Measurements from ENCODE around the gene CDK5RAP3.

CDK5RAP3 gene

GRCh38 chr17:47937941-47938340 lies 33.0 kb upstream of the CDK5RAP3 start:
- no peaks in the 10 kb centered on the region for H3K36me3 ChIP-seq (ENCODE audit: insufficient read depth, low read length)
- H3K9ac ChIP-seq (ENCODE audit: low read length), result no peak overlapping the region
- H3K9me3 ChIP-seq (ENCODE audit: low read length), result no peaks in the 10 kb centered on the region
- no peak overlapping the region for H3K4me3 ChIP-seq (ENCODE audit: low read depth in 1 of 2, low read length in 2 of 2)
- peaks cover 15% of the 10 kb centered on the region for H3K4me1 ChIP-seq (ENCODE audit: insufficient read depth, low read length)
- H3K27me3 ChIP-seq (ENCODE audit: control insufficient read depth in 1 of 2, insufficient read depth in 2 of 2, low read length in 2 of 2), result no peaks in the 10 kb centered on the region
- no peak overlapping the region for H3K27ac ChIP-seq (ENCODE audit: low read depth, low read length)

GRCh38 chr17:47941246-47942095 lies 29.4 kb upstream of the CDK5RAP3 start, which contains the start of gene PNPO:
TSS of gene PNPO (plus strand) at chr17:47941571. CDS start at chr17:47941676, 105 bp downstream.
- Histone ChIP-seq H3K27me3 (ENCODE audit: control insufficient read depth in 1 of 2, insufficient read depth in 2 of 2, low read length in 2 of 2) (no peaks in the 10 kb centered on the region), H3K4me1 (ENCODE audit: insufficient read depth, low read length) (peaks cover 15% of the 10 kb centered on the region), H3K27ac (ENCODE audit: low read depth, low read length) (peak within 1 kb of the TSS; percentile 73), H3K9ac (ENCODE audit: low read length) (peak within 1 kb of the TSS; percentile 62), H3K4me3 (ENCODE audit: low read depth in 1 of 2, low read length in 2 of 2) (peak within 1 kb of the TSS; percentile 60 to 84), H3K9me3 (ENCODE audit: low read length) (no peaks in the 10 kb centered on the region), H3K36me3 (ENCODE audit: insufficient read depth, low read length) (peaks cover 23% of the 10 kb centered on the region)

DNA sequence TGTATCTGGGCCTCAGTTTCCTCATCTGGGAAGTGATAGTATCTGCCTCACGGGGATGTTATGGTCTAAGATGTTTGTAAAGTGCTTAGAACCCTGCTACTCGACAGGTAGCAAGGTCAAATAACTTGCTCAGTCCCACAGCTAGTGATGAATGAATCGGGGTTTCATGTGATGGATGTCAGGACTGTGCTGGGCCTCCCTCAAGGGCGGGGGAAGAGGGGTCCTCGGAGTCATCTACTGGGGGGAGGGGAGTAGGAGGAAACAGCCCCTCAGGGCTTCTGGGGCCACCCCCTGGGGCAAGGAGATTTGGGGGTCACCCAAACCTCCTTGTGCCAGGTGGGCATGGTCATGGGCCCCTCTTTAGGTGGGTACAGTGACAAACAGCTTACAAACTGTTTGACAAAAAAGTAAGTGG lies 28.8 kb upstream of the CDK5RAP3 start:
- Histone ChIP-seq H3K4me3 (ENCODE audit: low read depth in 1 of 2, low read length in 2 of 2) (peak overlapping the region; percentile 60 to 84), H3K9me3 (ENCODE audit: low read length) (no peaks in the 10 kb centered on the region), H3K27ac (ENCODE audit: low read depth, low read length) (peak overlapping the region; percentile 73), H3K36me3 (ENCODE audit: insufficient read depth, low read length) (peaks cover 26% of the 10 kb centered on the region), H3K27me3 (ENCODE audit: control insufficient read depth in 1 of 2, insufficient read depth in 2 of 2, low read length in 2 of 2) (no peaks in the 10 kb centered on the region), H3K9ac (ENCODE audit: low read length) (peak overlapping the region; percentile 62), H3K4me1 (ENCODE audit: insufficient read depth, low read length) (peaks cover 21% of the 10 kb centered on the region)

GRCh38 chr17:47942568-47942967 lies 28.3 kb upstream of the CDK5RAP3 start:
- Histone ChIP-seq H3K4me1 (ENCODE audit: insufficient read depth, low read length) (peaks cover 22% of the 10 kb centered on the region), H3K9ac (ENCODE audit: low read length) (no peak overlapping the region), H3K9me3 (ENCODE audit: low read length) (no peaks in the 10 kb centered on the region), H3K4me3 (ENCODE audit: low read depth in 1 of 2, low read length in 2 of 2) (peak overlapping the region in 1 of 2 donors; percentile 84), H3K27me3 (ENCODE audit: control insufficient read depth in 1 of 2, insufficient read depth in 2 of 2, low read length in 2 of 2) (no peaks in the 10 kb centered on the region), H3K27ac (ENCODE audit: low read depth, low read length) (peak overlapping the region; percentile 73), H3K36me3 (ENCODE audit: insufficient read depth, low read length) (peaks cover 26% of the 10 kb centered on the region)

DNA sequence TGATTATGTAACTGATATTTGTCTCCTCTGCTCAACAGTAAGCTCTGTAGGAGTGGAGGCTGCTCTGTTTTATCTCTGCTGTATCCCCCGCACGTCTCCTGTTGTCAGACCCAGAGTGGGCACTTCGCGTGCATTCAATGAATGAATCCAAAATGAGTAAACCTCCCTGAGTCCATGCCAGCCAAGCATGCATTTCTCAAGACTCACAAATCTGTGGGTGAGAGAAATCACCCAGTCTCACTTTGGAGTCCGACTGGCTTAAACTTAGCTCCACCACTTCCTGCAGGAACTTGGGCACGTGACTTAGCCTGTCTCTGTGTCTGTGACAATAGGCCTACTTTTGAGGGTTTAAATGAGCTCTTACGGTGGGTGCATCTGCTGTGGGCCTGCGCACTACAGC lies 25.8 kb upstream of the CDK5RAP3 start:
- no peaks in the 10 kb centered on the region for H3K27me3 ChIP-seq (ENCODE audit: control insufficient read depth in 1 of 2, insufficient read depth in 2 of 2, low read length in 2 of 2)
- H3K4me3 ChIP-seq (ENCODE audit: low read depth in 1 of 2, low read length in 2 of 2), result no peak overlapping the region
- H3K4me1 ChIP-seq (ENCODE audit: insufficient read depth, low read length), result peaks cover 38% of the 10 kb centered on the region
- H3K36me3 ChIP-seq (ENCODE audit: insufficient read depth, low read length), result peaks cover 26% of the 10 kb centered on the region
- H3K27ac ChIP-seq (ENCODE audit: low read depth, low read length), result no peak overlapping the region
- H3K9ac ChIP-seq (ENCODE audit: low read length), result no peak overlapping the region
- no peaks in the 10 kb centered on the region for H3K9me3 ChIP-seq (ENCODE audit: low read length)

DNA sequence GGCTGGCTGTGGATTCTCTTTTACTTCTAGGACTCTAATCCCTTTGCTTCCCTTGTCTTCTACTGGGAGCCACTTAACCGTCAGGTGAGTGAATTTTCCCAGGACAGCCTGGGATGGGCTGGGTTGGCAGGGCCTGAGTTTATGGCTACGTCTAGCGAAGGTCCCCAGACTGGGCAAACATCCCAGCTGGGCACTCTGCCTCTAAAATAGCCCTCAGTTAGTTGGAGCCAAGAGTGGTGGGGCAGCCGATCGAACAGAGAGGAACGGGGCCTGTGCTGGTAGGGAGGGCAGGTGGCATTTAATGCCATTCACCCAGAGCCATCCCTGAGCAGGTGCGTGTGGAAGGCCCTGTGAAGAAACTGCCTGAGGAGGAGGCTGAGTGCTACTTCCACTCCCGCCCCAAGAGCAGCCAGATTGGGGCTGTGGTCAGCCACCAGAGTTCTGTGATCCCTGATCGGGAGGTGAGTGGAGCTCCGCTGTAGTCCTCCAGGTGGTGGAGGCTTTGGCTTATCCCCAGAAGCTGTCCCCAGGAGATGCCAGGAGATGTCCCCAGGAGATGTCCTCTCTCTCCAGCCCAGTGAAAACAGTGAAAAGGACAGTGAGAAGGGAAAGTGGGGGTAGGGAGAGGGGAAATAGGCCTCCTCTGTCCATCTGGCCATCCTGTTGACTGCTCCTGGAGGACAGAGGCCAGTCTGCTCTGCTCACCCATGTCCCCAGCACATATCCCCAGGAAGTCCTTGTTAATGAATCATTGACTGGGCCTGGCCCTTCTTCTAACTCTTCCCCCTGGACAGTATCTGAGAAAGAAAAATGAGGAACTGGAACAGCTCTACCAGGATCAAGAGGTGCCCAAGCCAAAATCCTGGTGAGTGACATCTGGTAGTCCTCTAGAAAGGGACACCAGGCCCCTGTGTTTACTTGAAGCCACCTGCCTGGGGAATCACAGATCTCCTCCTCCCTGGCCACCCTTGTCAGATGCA lies 25.1 kb upstream of the CDK5RAP3 start:
- H3K9me3 ChIP-seq (ENCODE audit: low read length), result no peaks in the 10 kb centered on the region
- peaks cover 37% of the 10 kb centered on the region for H3K4me1 ChIP-seq (ENCODE audit: insufficient read depth, low read length)
- no peak overlapping the region for H3K27ac ChIP-seq (ENCODE audit: low read depth, low read length)
- no peak overlapping the region for H3K4me3 ChIP-seq (ENCODE audit: low read depth in 1 of 2, low read length in 2 of 2)
- no peaks in the 10 kb centered on the region for H3K27me3 ChIP-seq (ENCODE audit: control insufficient read depth in 1 of 2, insufficient read depth in 2 of 2, low read length in 2 of 2)
- no peak overlapping the region for H3K9ac ChIP-seq (ENCODE audit: low read length)
- H3K36me3 ChIP-seq (ENCODE audit: insufficient read depth, low read length), result peaks cover 26% of the 10 kb centered on the region

DNA sequence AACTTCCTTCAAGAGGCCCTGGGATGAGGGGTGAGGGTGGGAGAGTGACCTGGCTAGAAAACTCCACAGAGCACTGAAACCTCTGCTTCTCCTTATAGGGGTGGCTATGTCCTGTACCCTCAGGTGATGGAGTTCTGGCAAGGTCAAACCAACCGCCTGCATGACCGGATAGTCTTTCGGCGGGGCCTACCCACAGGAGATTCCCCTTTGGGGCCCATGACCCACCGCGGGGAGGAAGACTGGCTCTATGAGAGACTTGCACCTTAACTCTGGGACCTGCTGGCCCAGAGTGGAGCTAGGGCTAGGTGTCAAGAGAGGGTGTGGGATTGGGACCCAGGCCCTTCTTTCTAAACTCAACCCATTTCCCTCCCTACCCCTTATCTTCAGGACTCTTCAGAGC lies 24.4 kb upstream of the CDK5RAP3 start:
- no peaks in the 10 kb centered on the region for H3K27me3 ChIP-seq (ENCODE audit: control insufficient read depth in 1 of 2, insufficient read depth in 2 of 2, low read length in 2 of 2)
- H3K36me3 ChIP-seq (ENCODE audit: insufficient read depth, low read length), result peaks cover 26% of the 10 kb centered on the region
- H3K4me3 ChIP-seq (ENCODE audit: low read depth in 1 of 2, low read length in 2 of 2), result no peak overlapping the region
- no peak overlapping the region for H3K27ac ChIP-seq (ENCODE audit: low read depth, low read length)
- no peak overlapping the region for H3K9ac ChIP-seq (ENCODE audit: low read length)
- peaks cover 34% of the 10 kb centered on the region for H3K4me1 ChIP-seq (ENCODE audit: insufficient read depth, low read length)
- H3K9me3 ChIP-seq (ENCODE audit: low read length), result no peaks in the 10 kb centered on the region

DNA sequence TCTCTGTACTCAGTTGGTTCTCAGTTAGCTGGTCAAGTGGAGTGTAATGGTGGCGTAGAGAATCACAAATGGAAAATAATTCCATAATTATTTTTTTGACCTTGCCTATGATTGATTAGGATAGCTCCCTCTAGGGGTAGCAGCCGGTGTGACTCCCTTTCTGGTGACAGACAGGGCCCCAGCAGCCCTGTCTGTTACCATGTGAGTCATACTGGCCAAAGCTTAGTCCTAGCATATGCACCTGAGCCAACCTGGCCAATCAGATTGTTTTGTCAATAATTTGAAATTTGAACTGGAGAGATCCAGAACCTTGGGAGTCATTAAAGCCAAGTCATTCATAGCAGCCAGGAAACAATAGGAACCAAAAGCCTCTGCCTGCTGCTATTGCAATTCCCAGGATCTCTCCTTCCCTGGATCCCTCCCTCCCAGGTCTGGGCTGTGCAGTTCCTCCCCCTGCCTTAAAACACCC lies 23.9 kb upstream of the CDK5RAP3 start:
- H3K36me3 ChIP-seq (ENCODE audit: insufficient read depth, low read length), result peaks cover 26% of the 10 kb centered on the region
- no peaks in the 10 kb centered on the region for H3K27me3 ChIP-seq (ENCODE audit: control insufficient read depth in 1 of 2, insufficient read depth in 2 of 2, low read length in 2 of 2)
- no peak overlapping the region for H3K27ac ChIP-seq (ENCODE audit: low read depth, low read length)
- no peak overlapping the region for H3K9ac ChIP-seq (ENCODE audit: low read length)
- peaks cover 30% of the 10 kb centered on the region for H3K4me1 ChIP-seq (ENCODE audit: insufficient read depth, low read length)
- H3K4me3 ChIP-seq (ENCODE audit: low read depth in 1 of 2, low read length in 2 of 2), result no peak overlapping the region
- H3K9me3 ChIP-seq (ENCODE audit: low read length), result no peaks in the 10 kb centered on the region

DNA sequence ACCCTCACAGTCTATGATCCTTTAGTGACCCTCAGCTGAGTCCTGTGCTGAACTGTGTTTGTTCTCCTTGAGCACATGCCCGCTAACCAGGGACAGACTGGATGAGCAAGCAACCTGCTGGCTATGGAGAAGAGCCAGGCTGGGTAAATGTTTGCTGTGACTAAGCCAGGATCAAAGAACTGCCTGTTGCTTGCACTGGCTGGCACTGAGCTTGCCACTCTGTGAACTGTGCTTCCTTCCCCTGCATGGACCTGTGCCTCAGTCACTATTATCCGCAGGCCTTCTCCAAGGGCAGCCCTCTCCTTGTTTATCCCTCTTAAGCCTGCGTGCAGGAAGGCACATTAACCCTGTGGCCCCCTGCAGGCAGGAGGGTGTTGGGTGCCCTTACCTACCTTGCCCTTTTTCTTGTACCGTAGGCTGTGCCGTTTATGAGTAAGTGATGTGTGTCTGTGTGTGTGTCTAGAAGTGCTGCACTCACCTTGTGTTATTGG lies 22.2 kb upstream of the CDK5RAP3 start:
- no peaks in the 10 kb centered on the region for H3K9me3 ChIP-seq (ENCODE audit: low read length)
- H3K27ac ChIP-seq (ENCODE audit: low read depth, low read length), result peak overlapping the region; percentile 92
- H3K4me3 ChIP-seq (ENCODE audit: low read depth in 1 of 2, low read length in 2 of 2), result peak overlapping the region in 1 of 2 donors; percentile 56
- peaks cover 24% of the 10 kb centered on the region for H3K4me1 ChIP-seq (ENCODE audit: insufficient read depth, low read length)
- H3K36me3 ChIP-seq (ENCODE audit: insufficient read depth, low read length), result peaks cover 26% of the 10 kb centered on the region
- no peaks in the 10 kb centered on the region for H3K27me3 ChIP-seq (ENCODE audit: control insufficient read depth in 1 of 2, insufficient read depth in 2 of 2, low read length in 2 of 2)
- H3K9ac ChIP-seq (ENCODE audit: low read length), result no peak overlapping the region

GRCh38 chr17:47949197-47949759 lies 21.6 kb upstream of the CDK5RAP3 start:
- H3K4me1 ChIP-seq (ENCODE audit: insufficient read depth, low read length), result peaks cover 24% of the 10 kb centered on the region
- peak overlapping the region; percentile 9 to 56 for H3K4me3 ChIP-seq (ENCODE audit: low read depth in 1 of 2, low read length in 2 of 2)
- H3K9ac ChIP-seq (ENCODE audit: low read length), result peak overlapping the region; percentile 35
- peaks cover 24% of the 10 kb centered on the region for H3K36me3 ChIP-seq (ENCODE audit: insufficient read depth, low read length)
- H3K27me3 ChIP-seq (ENCODE audit: control insufficient read depth in 1 of 2, insufficient read depth in 2 of 2, low read length in 2 of 2), result no peaks in the 10 kb centered on the region
- no peaks in the 10 kb centered on the region for H3K9me3 ChIP-seq (ENCODE audit: low read length)
- peak overlapping the region; percentile 92 for H3K27ac ChIP-seq (ENCODE audit: low read depth, low read length)

DNA sequence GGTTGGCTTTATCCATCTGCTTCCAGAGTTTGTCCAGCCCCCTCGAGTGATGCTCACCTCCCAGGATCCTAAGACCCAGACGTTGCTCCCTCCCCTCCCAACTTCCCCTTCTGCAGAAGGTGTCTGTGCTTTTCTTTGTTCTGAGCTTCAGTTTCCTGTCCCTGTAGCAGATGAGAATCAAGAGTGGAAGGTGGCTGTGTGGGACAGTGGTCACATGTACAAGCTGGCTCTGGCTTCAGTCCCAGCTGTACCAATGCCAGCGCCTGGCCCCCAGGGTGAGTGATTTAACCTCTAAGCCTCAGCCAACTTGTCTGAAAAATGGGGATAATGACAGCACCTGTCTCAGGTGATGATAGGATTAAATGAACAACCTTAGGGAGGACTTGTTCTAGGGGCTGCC lies 21.0 kb upstream of the CDK5RAP3 start:
- peak overlapping the region; percentile 9 to 56 for H3K4me3 ChIP-seq (ENCODE audit: low read depth in 1 of 2, low read length in 2 of 2)

More for the DNA sequence above, 21.0 kb upstream of the CDK5RAP3 start:
- H3K4me1 ChIP-seq (ENCODE audit: insufficient read depth, low read length), result peaks cover 24% of the 10 kb centered on the region
- no peak overlapping the region for H3K27ac ChIP-seq (ENCODE audit: low read depth, low read length)
- no peaks in the 10 kb centered on the region for H3K27me3 ChIP-seq (ENCODE audit: control insufficient read depth in 1 of 2, insufficient read depth in 2 of 2, low read length in 2 of 2)
- no peaks in the 10 kb centered on the region for H3K9me3 ChIP-seq (ENCODE audit: low read length)
- peak overlapping the region; percentile 35 for H3K9ac ChIP-seq (ENCODE audit: low read length)
- peaks cover 18% of the 10 kb centered on the region for H3K36me3 ChIP-seq (ENCODE audit: insufficient read depth, low read length)

Data from muscle layer of colon (tissue), 2 donors.